Naive thymus-derived CD4-positive, alpha-beta T cell (primary cell): ENCODE measurements around the gene GHRL. TPM values are rescaled to one million over a fixed set of nuclear protein-coding genes. Genes with fewer than 3 reads are reported as not detected.

Experiments used
- ATAC-seq: fragments of 150-1000 bp; cut with Tn5 transposase; 2 replicates; pipeline ENCODE4 v1.10.0; 2021; ENCODE audit warnings: mild to moderate bottlenecking, moderate library complexity
- CTCF ChIA-PET: fragments of 350-600 bp; sonication (Branson Sonifier 250); formaldehyde crosslinking; loops from one replicate; lab custom pipeline; 2021; ENCODE audit warnings: antibody characterized with exemption; lab: Charles Lee
- POLR2A ChIA-PET: fragments of 350-600 bp; sonication (Branson Sonifier 250); formaldehyde crosslinking; loops from one replicate; lab custom pipeline; 2021; ENCODE audit warnings: antibody characterized with exemption, inconsistent platforms; lab: Charles Lee
- DNase-seq, 9 donors: peaks; one replicate each; pipeline versions ENCODE4 v3.0.0 to v3.0.0-alpha.2; 2020 to 2022; ENCODE audit warnings: mixed read lengths in 1 of 9
- H3K27ac ChIP-seq: one replicate; pipeline ENCODE4 v1.7.0; 2013; ENCODE audit warnings: mild to moderate bottlenecking, low read depth, low read length, moderate library complexity
- H3K27me3 ChIP-seq, 2 donors: one replicate each; pipeline ENCODE4 v1.7.0; 2013; ENCODE audit warnings: low read length in 2 of 2, mild to moderate bottlenecking in 2 of 2, moderate library complexity in 2 of 2; ENCODE audit not compliant: control insufficient read depth in 2 of 2, insufficient read depth in 2 of 2
- H3K36me3 ChIP-seq, 3 experiments: 1 replicate in 2 of 3; 2 replicates in 1 of 3; pipeline ENCODE4 v1.7.0; 2013; ENCODE audit warnings: low read length in 3 of 3, mild to moderate bottlenecking in 3 of 3, moderate library complexity in 1 of 3; ENCODE audit not compliant: insufficient read depth in 3 of 3, control insufficient read depth in 2 of 3
- H3K4me1 ChIP-seq, 2 donors: one replicate each; pipeline ENCODE4 v1.7.0; 2013; ENCODE audit warnings: low read length in 2 of 2, mild to moderate bottlenecking in 2 of 2, moderate library complexity in 1 of 2; ENCODE audit not compliant: control insufficient read depth in 2 of 2, insufficient read depth in 2 of 2
- H3K4me3 ChIP-seq: 2 replicates; pipeline ENCODE4 v1.7.0; 2013; ENCODE audit warnings: mild to moderate bottlenecking, low read length
- H3K9me3 ChIP-seq, 3 experiments: 1 replicate in 2 of 3; 2 replicates in 1 of 3; pipeline ENCODE4 v1.7.0; 2013; ENCODE audit warnings: low read length in 3 of 3; ENCODE audit not compliant: control insufficient read depth in 2 of 3
- H3K27ac Mint-ChIP-seq, 9 donors: one replicate each; pipeline ENCODE4 v1.8.0; 2020 to 2022; ENCODE audit warnings: mixed read lengths in 9 of 9, mild to moderate bottlenecking in 8 of 9, moderate library complexity in 5 of 9, inconsistent platforms in 2 of 9
- H3K27me3 Mint-ChIP-seq, 5 donors: one replicate each; pipeline ENCODE4 v1.8.0; 2021 to 2022; ENCODE audit warnings: mixed read lengths in 5 of 5, mild to moderate bottlenecking in 1 of 5
- H3K36me3 Mint-ChIP-seq, 5 donors: one replicate each; pipeline ENCODE4 v1.8.0; 2020 to 2022; ENCODE audit warnings: mixed read lengths in 5 of 5, mild to moderate bottlenecking in 3 of 5, inconsistent platforms in 1 of 5
- H3K4me1 Mint-ChIP-seq, 7 donors: one replicate each; pipeline ENCODE4 v1.8.0; 2020 to 2022; ENCODE audit warnings: mixed read lengths in 7 of 7, mild to moderate bottlenecking in 3 of 7, inconsistent platforms in 1 of 7
- H3K4me3 Mint-ChIP-seq, 10 donors: one replicate each; pipeline ENCODE4 v1.8.0; 2020 to 2022; ENCODE audit warnings: mild to moderate bottlenecking in 10 of 10, mixed read lengths in 10 of 10, moderate library complexity in 6 of 10, inconsistent platforms in 2 of 10
- H3K9me3 Mint-ChIP-seq, 11 donors: one replicate each; pipeline ENCODE4 v1.8.0; 2020 to 2022; ENCODE audit warnings: mixed read lengths in 11 of 11, mild to moderate bottlenecking in 4 of 11, inconsistent platforms in 1 of 11, moderate library complexity in 1 of 11
- intact Hi-C, 2 donors: fragments of 100-400 bp; cut with micrococcal nuclease; formaldehyde crosslinking; loops; one replicate each; pipeline ENCODE4 v1.15.1; 2023
- polyA plus RNA-seq, 2 donors: library from polyadenylated mRNA; unstranded; fragments of 300-500 nt; fragmentation: Illumina TruSeq; gene quantifications; one replicate each; pipeline ENCODE4 v1.2.3, GENCODE V29; 2021
- total RNA-seq, 6 experiments: library from RNA in 5 of 6; stranded (reverse) in 5 of 6; gene quantifications; 1 replicate in 5 of 6; 2 replicates in 1 of 6; pipeline ENCODE4 v1.2.3 and lab custom pipeline; 2021 to 2026

Gene GHRL
- total and polyA plus RNA-seq, 7 experiments from 2014 or later: 0.35 to 3.8 (median 1.1) TPM

- Mint-ChIP-seq H3K27ac (peak overlapping the region in 1 of 9 donors; percentile 17), H3K9me3 (no peaks in the 10 kb centered on the region), H3K36me3 (peaks cover 8 to 49% (median 20%) of the 10 kb centered on the region in 5 donors), H3K27me3 (no peaks in the 10 kb centered on the region), H3K4me1 (peaks cover 0 to 23% (median 5%) of the 10 kb centered on the region in 7 donors), H3K4me3 (no peak overlapping the region)
- no peak overlapping the region for H3K4me3 ChIP-seq
- intact Hi-C loops: no loop called here
- peaks cover 18 to 90% (median 30%) of the 10 kb centered on the region in 3 experiments for H3K36me3 ChIP-seq
- H3K27me3 ChIP-seq: no peaks in the 10 kb centered on the region
- no peaks in the 10 kb centered on the region for H3K9me3 ChIP-seq
- CTCF ChIA-PET: no interaction called here
- POLR2A ChIA-PET: interaction anchor here (1.3 kb wide), 1 partner anchor 8 kb away, joined by 5 read pairs; the partner anchor contains the start of gene SEC13
- H3K4me1 ChIP-seq: no peaks in the 10 kb centered on the region
- DNase-seq (no peak), ATAC-seq (no peak)
- H3K27ac ChIP-seq: no peak overlapping the region
Measured at GRCh38 chr3:10312391-10312790, 19.6 kb upstream of the GHRL start.

- CTCF ChIA-PET: no interaction called here
- Histone ChIP-seq H3K27ac (no peak overlapping the region), H3K9me3 (no peaks in the 10 kb centered on the region), H3K27me3 (no peaks in the 10 kb centered on the region), H3K4me1 (no peaks in the 10 kb centered on the region), H3K36me3 (peaks cover 18 to 90% (median 30%) of the 10 kb centered on the region in 3 experiments), H3K4me3 (no peak overlapping the region)
- no peak for DNase-seq
- H3K4me3 Mint-ChIP-seq: no peak overlapping the region
- intact Hi-C loops: no loop called here
- H3K4me1 Mint-ChIP-seq: peaks cover 0 to 23% (median 5%) of the 10 kb centered on the region in 7 donors
- H3K9me3 Mint-ChIP-seq: no peaks in the 10 kb centered on the region
- peak overlapping the region in 1 of 9 donors; percentile 17 for H3K27ac Mint-ChIP-seq
- peaks cover 10 to 48% (median 20%) of the 10 kb centered on the region in 5 donors for H3K36me3 Mint-ChIP-seq
- ATAC-seq: no peak
- no peaks in the 10 kb centered on the region for H3K27me3 Mint-ChIP-seq
- POLR2A ChIA-PET: interaction anchor here (1.3 kb wide), 1 partner anchor 9 kb away, joined by 5 read pairs; the partner anchor contains the start of gene SEC13
Measured at GRCh38 chr3:10311710-10312109, 19.0 kb upstream of the GHRL start.

- ATAC-seq (no peak), DNase-seq (no peak)
- H3K27me3 Mint-ChIP-seq: no peaks in the 10 kb centered on the region
- POLR2A ChIA-PET: no interaction called here
- H3K4me1 ChIP-seq: no peaks in the 10 kb centered on the region
- H3K9me3 Mint-ChIP-seq: no peaks in the 10 kb centered on the region
- peaks cover 18 to 91% (median 25%) of the 10 kb centered on the region in 3 experiments for H3K36me3 ChIP-seq
- CTCF ChIA-PET: interaction anchor here (1.1 kb wide), 1 partner anchor 24 kb away, joined by 3 read pairs; no protein-coding TSS in a partner anchor
- no peaks in the 10 kb centered on the region for H3K9me3 ChIP-seq
- no peak overlapping the region for H3K27ac ChIP-seq
- H3K36me3 Mint-ChIP-seq: peaks cover 11 to 49% (median 26%) of the 10 kb centered on the region in 5 donors
- peaks cover 0 to 23% (median 5%) of the 10 kb centered on the region in 7 donors for H3K4me1 Mint-ChIP-seq
- intact Hi-C loops: no loop called here
- no peak overlapping the region for H3K4me3 Mint-ChIP-seq
- peak overlapping the region in 1 of 9 donors; percentile 8 for H3K27ac Mint-ChIP-seq
- no peak overlapping the region for H3K4me3 ChIP-seq
- no peaks in the 10 kb centered on the region for H3K27me3 ChIP-seq
Measured at GRCh38 chr3:10310578-10310977, 17.8 kb upstream of the GHRL start.

GRCh38 chr3:10309736-10310135 lies 17.0 kb upstream of the GHRL start:
- Mint-ChIP-seq H3K36me3 (peaks cover 11 to 52% (median 26%) of the 10 kb centered on the region in 5 donors), H3K4me3 (no peak overlapping the region), H3K27ac (peak overlapping the region in 4 of 9 donors; percentile 4 to 34 (median 18)), H3K9me3 (no peaks in the 10 kb centered on the region), H3K27me3 (no peaks in the 10 kb centered on the region), H3K4me1 (peaks cover 0 to 23% (median 5%) of the 10 kb centered on the region in 7 donors)
- intact Hi-C loops: no loop called here
- Histone ChIP-seq H3K36me3 (peaks cover 18 to 93% (median 22%) of the 10 kb centered on the region in 3 experiments), H3K4me3 (no peak overlapping the region), H3K27ac (no peak overlapping the region), H3K27me3 (no peaks in the 10 kb centered on the region), H3K4me1 (no peaks in the 10 kb centered on the region), H3K9me3 (no peaks in the 10 kb centered on the region)
- CTCF ChIA-PET: interaction anchor here (0.7 to 1.1 kb wide), 2 partner anchors 23 to 68 kb away, joined by 3 read pairs; no protein-coding TSS in a partner anchor
- POLR2A ChIA-PET: no interaction called here
- DNase-seq: no peak
- ATAC-seq: no peak

GRCh38 chr3:10308678-10309077 lies 15.9 kb upstream of the GHRL start:
- DNase-seq: no peak
- Mint-ChIP-seq H3K27ac (no peak overlapping the region), H3K4me1 (peaks cover 0 to 23% (median 2%) of the 10 kb centered on the region in 7 donors), H3K9me3 (no peaks in the 10 kb centered on the region), H3K36me3 (peaks cover 11 to 49% (median 21%) of the 10 kb centered on the region in 5 donors), H3K4me3 (no peak overlapping the region), H3K27me3 (no peaks in the 10 kb centered on the region)
- ATAC-seq: no peak
- H3K36me3 ChIP-seq: peaks cover 14 to 93% (median 21%) of the 10 kb centered on the region in 3 experiments
- no peaks in the 10 kb centered on the region for H3K4me1 ChIP-seq
- POLR2A ChIA-PET: no interaction called here
- intact Hi-C loops: no loop called here
- CTCF ChIA-PET: no interaction called here
- H3K4me3 ChIP-seq: no peak overlapping the region
- H3K27ac ChIP-seq: no peak overlapping the region
- H3K9me3 ChIP-seq: no peaks in the 10 kb centered on the region
- H3K27me3 ChIP-seq: no peaks in the 10 kb centered on the region

- Histone ChIP-seq H3K27me3 (no peaks in the 10 kb centered on the region), H3K9me3 (no peaks in the 10 kb centered on the region), H3K4me3 (no peak overlapping the region), H3K36me3 (peaks cover 16 to 93% (median 17%) of the 10 kb centered on the region in 3 experiments), H3K4me1 (no peaks in the 10 kb centered on the region), H3K27ac (no peak overlapping the region)
- H3K4me3 Mint-ChIP-seq: no peak overlapping the region
- peaks cover 14 to 56% (median 34%) of the 10 kb centered on the region in 5 donors for H3K36me3 Mint-ChIP-seq
- ChIA-PET POLR2A (interaction anchor here (1.0 kb wide), 1 partner anchor 14 kb away, joined by 3 read pairs; the partner anchor contains the start of gene SEC13), CTCF (no interaction called here)
- peaks cover 0 to 18% (median 0%) of the 10 kb centered on the region in 7 donors for H3K4me1 Mint-ChIP-seq
- no peaks in the 10 kb centered on the region for H3K9me3 Mint-ChIP-seq
- ATAC-seq (no peak), DNase-seq (no peak)
- H3K27me3 Mint-ChIP-seq: no peaks in the 10 kb centered on the region
- H3K27ac Mint-ChIP-seq: peak overlapping the region in 7 of 9 donors; percentile 1 to 77 (median 59)
- intact Hi-C loops: no loop called here
Measured at GRCh38 chr3:10306156-10306555, 13.4 kb upstream of the GHRL start.
